Thyroid gland (tissue), 4 donors: ENCODE results near the gene TMEM184C. TPM values are rescaled to one million over a fixed set of nuclear protein-coding genes. Genes with fewer than 3 reads are reported as not detected.

Source experiments
- DNase-seq, 2 donors: peaks; one replicate each; pipeline ENCODE4 v3.0.0-alpha.2; 2019
- H3K27ac ChIP-seq, 3 donors: fragments of 200-600 bp; sonication (generic); 1 replicate in 2 of 3; 2 replicates in 1 of 3; pipeline ENCODE4 v1.5.1; 2016 to 2019; ENCODE audit warnings: mild to moderate bottlenecking in 1 of 3, moderate library complexity in 1 of 3
- H3K27me3 ChIP-seq: fragments of 200-600 bp; sonication (generic); one replicate; pipeline ENCODE4 v1.5.1; 2019
- H3K36me3 ChIP-seq, 2 donors: fragments of 200-600 bp; sonication (generic); one replicate each; pipeline ENCODE4 v1.5.1; 2016 to 2019
- H3K4me1 ChIP-seq, 2 donors: fragments of 200-600 bp; sonication (generic); one replicate each; pipeline ENCODE4 v1.5.1; 2017 to 2019
- H3K4me3 ChIP-seq, 3 donors: fragments of 200-600 bp; sonication (generic); replicated peaks in 1 of 3; 1 replicate in 2 of 3; 2 replicates in 1 of 3; pipeline ENCODE4 v1.5.1; 2016; ENCODE audit warnings: mild to moderate bottlenecking in 1 of 3
- H3K9me3 ChIP-seq: fragments of 200-600 bp; sonication (generic); one replicate; pipeline ENCODE4 v1.5.1; 2017
- CTCF ChIP-seq, 6 experiments: fragments of 200-600 bp in 3 of 6; fragments of 450-650 bp in 3 of 6; sonication (generic) in 3 of 6; IDR thresholded peaks; one replicate each; pipeline ENCODE4 v1.5.1; 2016 to 2019; ENCODE audit warnings: antibody characterized with exemption in 6 of 6, mild to moderate bottlenecking in 2 of 6, inconsistent platforms in 1 of 6, moderate library complexity in 1 of 6
- POLR2A ChIP-seq, 2 donors: fragments of 450-650 bp; IDR thresholded peaks; one replicate each; pipeline ENCODE4 v1.6.1; 2017; ENCODE audit warnings: antibody characterized with exemption in 2 of 2, mild to moderate bottlenecking in 2 of 2, moderate library complexity in 1 of 2
- WGBS, 2 donors: methylation state at CpG; one replicate each; pipeline ENCODE4 v1.1.5; 2017; 5-methylcytosine and 5-hydroxymethylcytosine counted together
- intact Hi-C: fragments of 100-400 bp; cut with DNase I; formaldehyde crosslinking; loops from one replicate; pipeline ENCODE4 v1.15.1; 2023
- total RNA-seq, 4 donors: library from RNA; depleted of rRNA; stranded (reverse); fragments of >200 nt; gene quantifications; one replicate each; pipeline ENCODE4 v1.2.3, GENCODE V29; 2016

The TMEM184C gene
- total RNA-seq, 4 donors from 2014 or later, result 69.6 to 98.5 (median 82.5) TPM

GRCh38 chr4:147693218-147693617 lies 76.0 kb downstream of the TMEM184C start:
- Histone ChIP-seq H3K4me1 (no peaks in the 10 kb centered on the region), H3K36me3 (no peaks in the 10 kb centered on the region), H3K4me3 (no peak overlapping the region), H3K9me3 (no peaks in the 10 kb centered on the region), H3K27ac (no peak overlapping the region), H3K27me3 (no peaks in the 10 kb centered on the region)
- WGBS, 2 donors, result 89 to 92% methylated on average over 3 of the region's 3 CpGs
- intact Hi-C loops, result no loop called here
- no peak for DNase-seq
- TF ChIP-seq CTCF (IDR thresholded peaks at IDR 0.05), result no peak
- no peak for TF ChIP-seq POLR2A (IDR thresholded peaks at IDR 0.05)

- DNase-seq, result no peak
- intact Hi-C loops, result no loop called here
- Histone ChIP-seq H3K36me3 (no peaks in the 10 kb centered on the region), H3K9me3 (no peaks in the 10 kb centered on the region), H3K4me3 (no peak overlapping the region), H3K27ac (no peak overlapping the region), H3K4me1 (no peaks in the 10 kb centered on the region), H3K27me3 (no peaks in the 10 kb centered on the region)
- WGBS, 2 donors, result 69 to 84% methylated on average over 1 of the region's 1 CpG
- no peak for TF ChIP-seq POLR2A (IDR thresholded peaks at IDR 0.05)
- no peak for TF ChIP-seq CTCF (IDR thresholded peaks at IDR 0.05)
These were observed 79.7 kb downstream of the TMEM184C start for GRCh38 chr4:147696866-147697265.

GRCh38 chr4:147704846-147705245 lies 87.6 kb downstream of the TMEM184C start:
- Histone ChIP-seq H3K27me3 (no peaks in the 10 kb centered on the region), H3K4me3 (no peak overlapping the region), H3K36me3 (no peaks in the 10 kb centered on the region), H3K27ac (no peak overlapping the region), H3K4me1 (no peaks in the 10 kb centered on the region), H3K9me3 (no peaks in the 10 kb centered on the region)
- DNase-seq, result no peak
- intact Hi-C loops, result no loop called here
- 84 to 87% methylated on average over 1 of the region's 1 CpG for WGBS, 2 donors
- TF ChIP-seq POLR2A (IDR thresholded peaks at IDR 0.05) (no peak), CTCF (IDR thresholded peaks at IDR 0.05) (no peak)

- peak; percentile 59 to 66 for DNase-seq
- WGBS, 2 donors, result 42 to 47% methylated on average over 7 of the region's 7 CpGs
- intact Hi-C loops, result loop anchor here (2.0 kb wide), 1 partner anchor 161 kb away; no protein-coding TSS in a partner anchor
- no peaks in the 10 kb centered on the region for H3K9me3 ChIP-seq
- no peaks in the 10 kb centered on the region for H3K27me3 ChIP-seq
- TF ChIP-seq CTCF (IDR thresholded peaks at IDR 0.05) (peak; percentile 63 to 97 (median 89)), POLR2A (IDR thresholded peaks at IDR 0.05) (no peak)
- no peak overlapping the region for H3K4me3 ChIP-seq
- no peak overlapping the region for H3K27ac ChIP-seq
- no peaks in the 10 kb centered on the region for H3K36me3 ChIP-seq
- H3K4me1 ChIP-seq, result no peaks in the 10 kb centered on the region
These were observed 90.9 kb downstream of the TMEM184C start for GRCh38 chr4:147707892-147708672.

- no peaks in the 10 kb centered on the region for H3K4me1 ChIP-seq
- WGBS, 2 donors, result 95 to 98% methylated on average over 5 of the region's 5 CpGs
- TF ChIP-seq POLR2A (IDR thresholded peaks at IDR 0.05) (no peak), CTCF (IDR thresholded peaks at IDR 0.05) (no peak)
- H3K9me3 ChIP-seq, result no peaks in the 10 kb centered on the region
- no peak overlapping the region for H3K4me3 ChIP-seq
- intact Hi-C loops, result no loop called here
- H3K27ac ChIP-seq, result no peak overlapping the region
- H3K36me3 ChIP-seq, result no peaks in the 10 kb centered on the region
- no peak for DNase-seq
- no peaks in the 10 kb centered on the region for H3K27me3 ChIP-seq
These were observed 92.8 kb downstream of the TMEM184C start for GRCh38 chr4:147709999-147710398.
